Aorta (tissue), 5 donors: ENCODE results near the gene UBR4. TPM values are rescaled to one million over a fixed set of nuclear protein-coding genes. Genes with fewer than 3 reads are reported as not detected.

Experiments used
- ATAC-seq: fragments of 200-7000 bp; cut with Tn5 transposase; one replicate; pipeline ENCODE4 v1.9.1; 2022; ENCODE audit warnings: moderate library complexity; ENCODE audit not compliant: low FRiP score
- DNase-seq, 2 donors: peaks; one replicate each; pipeline ENCODE4 v3.0.0-alpha.2; 2020
- H3K27ac ChIP-seq, 2 donors: one replicate each; pipeline ENCODE4 v1.5.1; 2013; ENCODE audit warnings: low read length in 2 of 2, mild to moderate bottlenecking in 2 of 2, moderate library complexity in 2 of 2, control low read depth in 1 of 2, inconsistent platforms in 1 of 2, low read depth in 1 of 2
- H3K27me3 ChIP-seq, 2 donors: one replicate each; pipeline ENCODE4 v1.6.1; 2013; ENCODE audit warnings: control low read depth in 1 of 2, low read length in 1 of 2, mild to moderate bottlenecking in 1 of 2, moderate library complexity in 1 of 2; ENCODE audit not compliant: insufficient read depth in 2 of 2, control insufficient read depth in 1 of 2
- H3K36me3 ChIP-seq, 2 donors: one replicate each; pipeline ENCODE4 v1.6.1; 2013; ENCODE audit warnings: control low read depth in 1 of 2, low read length in 1 of 2, mild to moderate bottlenecking in 1 of 2; ENCODE audit not compliant: insufficient read depth in 2 of 2, control insufficient read depth in 1 of 2
- H3K4me1 ChIP-seq, 2 donors: one replicate each; pipeline ENCODE4 v1.6.1; 2013; ENCODE audit warnings: low read length in 2 of 2, control low read depth in 1 of 2, mild to moderate bottlenecking in 1 of 2, moderate library complexity in 1 of 2; ENCODE audit not compliant: insufficient read depth in 2 of 2, control insufficient read depth in 1 of 2
- H3K4me3 ChIP-seq, 2 donors: one replicate each; pipeline ENCODE4 v1.5.1; 2013; ENCODE audit warnings: low read length in 2 of 2, control low read depth in 1 of 2, mild to moderate bottlenecking in 1 of 2
- H3K9me3 ChIP-seq: one replicate; pipeline ENCODE4 v1.6.1; 2013; ENCODE audit warnings: mild to moderate bottlenecking, low read length; ENCODE audit not compliant: control insufficient read depth
- WGBS, 2 donors: extraction: QIAGEN DNeasy Blood & Tissue Kit; methylation state at CpG; one replicate each; pipeline ENCODE4 v1.1.7; 2013; 5-methylcytosine and 5-hydroxymethylcytosine counted together
- intact Hi-C, 2 donors: fragments of 100-400 bp; cut with DNase I; formaldehyde crosslinking; loops; one replicate each; pipeline versions ENCODE4 v1.14.2 to v1.15.0; 2022
- polyA plus RNA-seq, 2 donors: library from polyadenylated mRNA; stranded (reverse); fragments of 200-250 nt; gene quantifications; one replicate each; pipeline ENCODE4 v1.2.3, GENCODE V29; 2013
- total RNA-seq, 2 donors: library from RNA; stranded (reverse); fragmentation: NEBNext Ultra II Directional; extraction: Animal tissue kit (Norgen Biotek cat#: 25700); gene quantifications; one replicate each; pipeline ENCODE4 v1.2.1, GENCODE V29; 2021
- donor health status: healthy with polysubstance abuse.
- donor health status: Bipolar disorder and iron deficiency.
- donor health status: DM: no; HTN: no; CAD: no.
- donor health status: DM: no; HTN: no; CAD: no.
- donor health status: DM: yes; HTN: yes; CAD: no.

Gene UBR4
- total and polyA plus RNA-seq, 4 donors = 16.4 to 293 (median 187) TPM

GRCh38 chr1:19130468-19130867 is 79.6 kb downstream of the UBR4 start:
- WGBS, 2 donors = 73 to 75% methylated on average over 6 of the region's 6 CpGs
- Histone ChIP-seq H3K36me3 (peaks cover 12 to 29% of the 10 kb centered on the region in 2 donors), H3K4me3 (no peak overlapping the region), H3K4me1 (no peaks in the 10 kb centered on the region), H3K27ac (no peak overlapping the region), H3K9me3 (no peaks in the 10 kb centered on the region), H3K27me3 (no peaks in the 10 kb centered on the region)
- ATAC-seq = no peak
- no peak for DNase-seq
- intact Hi-C loops = no loop called here

GRCh38 chr1:19128968-19129514 is 81.0 kb downstream of the UBR4 start:
- ATAC-seq = no peak
- WGBS, 2 donors = 86 to 87% methylated on average over 6 of the region's 6 CpGs
- no peak for DNase-seq
- intact Hi-C loops = no loop called here
- no peaks in the 10 kb centered on the region for H3K4me1 ChIP-seq
- H3K36me3 ChIP-seq = peaks cover 15 to 36% of the 10 kb centered on the region in 2 donors
- no peak overlapping the region for H3K27ac ChIP-seq
- H3K9me3 ChIP-seq = no peaks in the 10 kb centered on the region
- no peak overlapping the region for H3K4me3 ChIP-seq
- H3K27me3 ChIP-seq = no peaks in the 10 kb centered on the region

GRCh38 chr1:19124273-19124672 is 85.8 kb downstream of the UBR4 start:
- DNase-seq = no peak
- H3K4me3 ChIP-seq = no peak overlapping the region
- no peaks in the 10 kb centered on the region for H3K9me3 ChIP-seq
- no peaks in the 10 kb centered on the region for H3K4me1 ChIP-seq
- WGBS, 2 donors = 85 to 90% methylated on average over 5 of the region's 5 CpGs
- no peaks in the 10 kb centered on the region for H3K27me3 ChIP-seq
- intact Hi-C loops = no loop called here
- H3K36me3 ChIP-seq = peaks cover 27 to 57% of the 10 kb centered on the region in 2 donors
- ATAC-seq = no peak
- H3K27ac ChIP-seq = no peak overlapping the region

- no peaks in the 10 kb centered on the region for H3K9me3 ChIP-seq
- peaks cover 27 to 56% of the 10 kb centered on the region in 2 donors for H3K36me3 ChIP-seq
- DNase-seq = no peak
- H3K27me3 ChIP-seq = no peaks in the 10 kb centered on the region
- no peak overlapping the region for H3K27ac ChIP-seq
- no peak for ATAC-seq
- 70 to 75% methylated on average over 1 of the region's 1 CpG for WGBS, 2 donors
- intact Hi-C loops = no loop called here
- no peaks in the 10 kb centered on the region for H3K4me1 ChIP-seq
- no peak overlapping the region for H3K4me3 ChIP-seq
These were observed 86.2 kb downstream of the UBR4 start for GRCh38 chr1:19123837-19124236.

GRCh38 chr1:19122668-19123067 is 87.4 kb downstream of the UBR4 start:
- Histone ChIP-seq H3K4me1 (no peaks in the 10 kb centered on the region), H3K27me3 (no peaks in the 10 kb centered on the region), H3K9me3 (no peaks in the 10 kb centered on the region), H3K4me3 (no peak overlapping the region), H3K36me3 (peaks cover 23 to 52% of the 10 kb centered on the region in 2 donors), H3K27ac (no peak overlapping the region)
- no peak for DNase-seq
- no peak for ATAC-seq
- 83 to 84% methylated on average over 10 of the region's 10 CpGs for WGBS, 2 donors
- intact Hi-C loops = no loop called here

GRCh38 chr1:19121192-19121591 is 88.9 kb downstream of the UBR4 start:
- no peaks in the 10 kb centered on the region for H3K9me3 ChIP-seq
- no peak overlapping the region for H3K4me3 ChIP-seq
- ATAC-seq = no peak
- H3K36me3 ChIP-seq = peaks cover 24 to 51% of the 10 kb centered on the region in 2 donors
- H3K4me1 ChIP-seq = no peaks in the 10 kb centered on the region
- no peaks in the 10 kb centered on the region for H3K27me3 ChIP-seq
- intact Hi-C loops = no loop called here
- no peak for DNase-seq
- WGBS, 2 donors = 79 to 83% methylated on average over 7 of the region's 7 CpGs
- H3K27ac ChIP-seq = no peak overlapping the region

GRCh38 chr1:19120070-19120469 is 90.0 kb downstream of the UBR4 start:
- intact Hi-C loops = no loop called here
- Histone ChIP-seq H3K27ac (no peak overlapping the region), H3K4me3 (no peak overlapping the region), H3K36me3 (peaks cover 26 to 44% of the 10 kb centered on the region in 2 donors), H3K4me1 (no peaks in the 10 kb centered on the region), H3K9me3 (no peaks in the 10 kb centered on the region), H3K27me3 (no peaks in the 10 kb centered on the region)
- WGBS, 2 donors = 95 to 97% methylated on average over 7 of the region's 7 CpGs
- ATAC-seq (no peak), DNase-seq (no peak)

- intact Hi-C loops = no loop called here
These were observed 94.8 kb downstream of the UBR4 start for GRCh38 chr1:19115082-19115808.

GRCh38 chr1:19113697-19114092 is 96.4 kb downstream of the UBR4 start:
- ATAC-seq = no peak
- H3K4me3 ChIP-seq = no peak overlapping the region

More at GRCh38 chr1:19115082-19115808, 94.8 kb downstream of the UBR4 start:
- Histone ChIP-seq H3K27ac (no peak overlapping the region), H3K9me3 (no peaks in the 10 kb centered on the region), H3K4me1 (no peaks in the 10 kb centered on the region), H3K36me3 (peaks cover 28 to 37% of the 10 kb centered on the region in 2 donors), H3K4me3 (no peak overlapping the region), H3K27me3 (no peaks in the 10 kb centered on the region)
- 74 to 75% methylated on average over 6 of the region's 6 CpGs for WGBS, 2 donors
- no peak for ATAC-seq
- no peak for DNase-seq

More at GRCh38 chr1:19113697-19114092, 96.4 kb downstream of the UBR4 start:
- Histone ChIP-seq H3K27ac (no peak overlapping the region), H3K36me3 (peaks cover 19 to 39% of the 10 kb centered on the region in 2 donors), H3K9me3 (no peaks in the 10 kb centered on the region), H3K27me3 (no peaks in the 10 kb centered on the region), H3K4me1 (no peaks in the 10 kb centered on the region)
- no peak for DNase-seq
- intact Hi-C loops = no loop called here
- 65 to 67% methylated on average over 4 of the region's 4 CpGs for WGBS, 2 donors
